HFFc6 (cell line): ENCODE results near the gene PARD3B. TPM values are rescaled to one million over a fixed set of nuclear protein-coding genes. Genes with fewer than 3 reads are reported as not detected.

Source experiments
- DNase-seq: peaks from one replicate; pipeline ENCODE4 v3.0.0-alpha.2; 2018
- H3K27ac Mint-ChIP-seq: 2 replicates; pipeline ENCODE4 v1.8.0; 2020; ENCODE audit warnings: mild to moderate bottlenecking, mixed read lengths
- H3K27me3 Mint-ChIP-seq: 2 replicates; pipeline ENCODE4 v1.8.0; 2021; ENCODE audit warnings: mild to moderate bottlenecking, moderate library complexity, mixed read lengths; ENCODE audit not compliant: insufficient read depth
- H3K36me3 Mint-ChIP-seq: 2 replicates; pipeline ENCODE4 v1.8.0; 2021; ENCODE audit warnings: low read depth, mixed read lengths
- H3K4me1 Mint-ChIP-seq: 2 replicates; pipeline ENCODE4 v1.8.0; 2020; ENCODE audit warnings: low read depth, mixed read lengths
- H3K4me3 Mint-ChIP-seq: 2 replicates; pipeline ENCODE4 v1.8.0; 2020; ENCODE audit warnings: mild to moderate bottlenecking, moderate library complexity, mixed read lengths
- H3K9me3 Mint-ChIP-seq: 2 replicates; pipeline ENCODE4 v1.8.0; 2020; ENCODE audit warnings: mild to moderate bottlenecking, mixed read lengths
- CTCF ChIP-seq: fragments of 200-600 bp; sonication (generic); IDR thresholded peaks from 2 replicates; pipeline ENCODE4 v1.5.0; 2021; ENCODE audit warnings: antibody characterized with exemption, mild to moderate bottlenecking
- total RNA-seq, 6 experiments: library from RNA; stranded (reverse); fragmentation: NEBNext Ultra II Directional; extraction: Animal tissue kit (Norgen Biotek cat#: 25700); gene quantifications; 2 replicates in 1 of 6; 3 replicates in 5 of 6; pipeline ENCODE4 v1.2.3, GENCODE V29; 2021

The PARD3B gene
- total RNA-seq, 6 experiments from 2014 or later = 14.0 to 22.4 (median 15.3) TPM

GRCh38 chr2:205596581-205596980, 1051.3 kb downstream of the PARD3B start:
- Mint-ChIP-seq H3K27me3 (peaks cover 3% of the 10 kb centered on the region; the same call in 1 of the 2 replicates), H3K27ac (no peak overlapping the region), H3K36me3 (0 out of 2 replicates have a peak, but pooled peaks cover 4% of the 10 kb centered on the region), H3K4me1 (peaks cover 11% of the 10 kb centered on the region), H3K4me3 (no peak overlapping the region), H3K9me3 (no peaks in the 10 kb centered on the region)
- no peak for TF ChIP-seq CTCF
- no peak for DNase-seq

GRCh38 chr2:205605638-205606304, 1060.5 kb downstream of the PARD3B start:
- Mint-ChIP-seq H3K4me1 (peaks cover 7% of the 10 kb centered on the region), H3K9me3 (peaks cover 21% of the 10 kb centered on the region), H3K27me3 (peaks cover 4% of the 10 kb centered on the region; the same call in 1 of the 2 replicates), H3K27ac (no peak overlapping the region), H3K36me3 (peaks cover 21% of the 10 kb centered on the region), H3K4me3 (no peak overlapping the region)
- no peak for TF ChIP-seq CTCF
- no peak for DNase-seq

GRCh38 chr2:205607146-205607545, 1061.9 kb downstream of the PARD3B start:
- H3K27me3 Mint-ChIP-seq = peaks cover 2% of the 10 kb centered on the region; the same call in 1 of the 2 replicates
- H3K4me3 Mint-ChIP-seq = no peak overlapping the region
- no peak for TF ChIP-seq CTCF
- no peak overlapping the region for H3K27ac Mint-ChIP-seq
- DNase-seq = no peak
- H3K36me3 Mint-ChIP-seq = peaks cover 17% of the 10 kb centered on the region
- H3K9me3 Mint-ChIP-seq = peaks cover 21% of the 10 kb centered on the region
- peaks cover 9% of the 10 kb centered on the region for H3K4me1 Mint-ChIP-seq

- TF ChIP-seq CTCF = no peak
- Mint-ChIP-seq H3K9me3 (peaks cover 5% of the 10 kb centered on the region), H3K4me1 (peaks cover 15% of the 10 kb centered on the region), H3K4me3 (no peak overlapping the region), H3K27ac (no peak overlapping the region), H3K36me3 (peaks cover 1% of the 10 kb centered on the region; the same call in 1 of the 2 replicates), H3K27me3 (no peaks in the 10 kb centered on the region; the same call in 1 of the 2 replicates)
- DNase-seq = no peak
Measured at GRCh38 chr2:205609113-205609512, 1063.8 kb downstream of the PARD3B start.

GRCh38 chr2:205610437-205610836, 1065.2 kb downstream of the PARD3B start:
- no peak overlapping the region for H3K4me3 Mint-ChIP-seq
- H3K4me1 Mint-ChIP-seq = peaks cover 16% of the 10 kb centered on the region
- H3K36me3 Mint-ChIP-seq = no peaks in the 10 kb centered on the region
- H3K27me3 Mint-ChIP-seq = no peaks in the 10 kb centered on the region
- H3K27ac Mint-ChIP-seq = no peak overlapping the region
- no peak for TF ChIP-seq CTCF
- DNase-seq = peak; percentile 1
- no peaks in the 10 kb centered on the region for H3K9me3 Mint-ChIP-seq
